ENCODE results near the gene UAP1L1. TPM values are rescaled to one million over a fixed set of nuclear protein-coding genes. Genes with fewer than 3 reads are reported as not detected.

UAP1L1 gene, protein sequence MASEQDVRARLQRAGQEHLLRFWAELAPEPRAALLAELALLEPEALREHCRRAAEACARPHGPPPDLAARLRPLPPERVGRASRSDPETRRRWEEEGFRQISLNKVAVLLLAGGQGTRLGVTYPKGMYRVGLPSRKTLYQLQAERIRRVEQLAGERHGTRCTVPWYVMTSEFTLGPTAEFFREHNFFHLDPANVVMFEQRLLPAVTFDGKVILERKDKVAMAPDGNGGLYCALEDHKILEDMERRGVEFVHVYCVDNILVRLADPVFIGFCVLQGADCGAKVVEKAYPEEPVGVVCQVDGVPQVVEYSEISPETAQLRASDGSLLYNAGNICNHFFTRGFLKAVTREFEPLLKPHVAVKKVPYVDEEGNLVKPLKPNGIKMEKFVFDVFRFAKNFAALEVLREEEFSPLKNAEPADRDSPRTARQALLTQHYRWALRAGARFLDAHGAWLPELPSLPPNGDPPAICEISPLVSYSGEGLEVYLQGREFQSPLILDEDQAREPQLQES
- 12.3 and 12.9 TPM in 2 replicates for total RNA-seq (ENCODE audit: low replicate concordance)

DNA sequence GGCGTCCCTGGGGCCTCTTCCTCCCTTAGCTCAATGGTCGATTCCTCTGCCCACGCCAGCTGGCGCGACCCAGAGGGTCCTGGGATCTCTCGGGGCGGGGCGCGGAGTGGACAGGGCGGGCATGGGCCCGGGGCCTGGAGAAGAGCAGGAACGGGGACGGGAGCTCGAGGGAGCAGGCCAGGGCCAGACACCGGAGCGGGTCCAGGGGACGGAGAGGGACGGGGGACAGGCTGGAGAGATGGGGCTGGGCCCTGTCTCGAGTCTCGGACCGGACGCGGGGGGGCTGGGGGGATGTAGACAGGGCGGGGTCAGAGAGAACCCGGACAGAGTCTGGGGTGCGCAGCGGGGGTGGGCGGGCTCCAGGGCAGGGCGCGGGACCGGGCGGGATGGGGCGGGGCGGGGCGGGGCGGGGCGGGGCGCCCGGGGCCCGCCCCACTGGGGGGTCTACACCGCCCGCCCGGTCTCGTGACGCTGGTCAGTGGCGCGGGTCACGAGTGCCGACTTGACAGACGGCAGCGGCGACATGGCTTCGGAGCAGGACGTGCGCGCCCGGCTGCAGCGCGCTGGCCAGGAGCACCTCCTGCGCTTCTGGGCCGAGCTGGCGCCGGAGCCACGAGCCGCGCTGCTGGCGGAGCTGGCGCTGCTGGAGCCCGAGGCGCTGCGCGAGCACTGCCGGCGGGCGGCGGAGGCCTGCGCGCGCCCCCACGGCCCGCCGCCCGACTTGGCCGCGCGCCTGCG, at the start of gene UAP1L1:
UAP1L1 (plus strand) TSS at position 508 of the 738 bp plus-strand sequence; CDS start at position 524, 16 bp downstream.

DNA sequence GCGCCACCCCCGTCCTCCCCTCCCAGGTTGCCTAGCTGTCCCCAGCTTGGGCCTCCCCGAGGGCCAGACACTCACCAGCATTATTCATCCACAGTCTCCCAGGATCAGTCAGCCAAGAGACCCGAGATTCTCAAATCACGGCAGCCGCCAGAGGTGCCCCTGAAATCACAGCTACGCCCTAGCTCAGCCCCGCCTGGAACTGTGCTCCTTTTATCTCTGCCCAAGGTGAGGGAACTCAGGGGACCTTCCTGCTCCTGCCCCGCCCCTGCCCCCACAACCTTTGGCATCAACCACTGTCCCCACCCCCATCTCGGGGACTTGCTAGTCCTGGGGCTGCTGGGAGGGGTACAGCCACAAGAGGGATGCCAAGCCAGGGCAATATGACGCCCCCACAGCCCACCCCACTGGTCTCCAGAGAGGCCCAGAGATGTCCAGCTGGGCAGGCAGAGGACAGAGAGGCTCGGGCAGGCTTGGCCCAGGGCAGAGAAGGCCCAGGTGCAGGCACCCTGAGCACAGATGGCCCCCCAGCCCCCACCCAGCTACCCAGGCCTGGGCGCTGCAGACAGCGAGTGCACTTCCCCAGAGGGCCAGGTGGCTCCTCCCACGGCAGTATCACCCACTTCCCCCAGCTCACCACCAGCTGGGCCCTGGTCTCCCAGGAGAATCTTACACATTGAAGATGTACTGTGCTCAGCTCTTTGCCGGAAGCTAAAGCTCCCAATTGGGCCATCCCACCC, 45.2 kb upstream of the UAP1L1 start, which contains the start of gene FUT7:
FUT7 (minus strand) TSS at position 185 of the 737 bp plus-strand sequence; CDS start at position 88, 97 bp downstream.

DNA sequence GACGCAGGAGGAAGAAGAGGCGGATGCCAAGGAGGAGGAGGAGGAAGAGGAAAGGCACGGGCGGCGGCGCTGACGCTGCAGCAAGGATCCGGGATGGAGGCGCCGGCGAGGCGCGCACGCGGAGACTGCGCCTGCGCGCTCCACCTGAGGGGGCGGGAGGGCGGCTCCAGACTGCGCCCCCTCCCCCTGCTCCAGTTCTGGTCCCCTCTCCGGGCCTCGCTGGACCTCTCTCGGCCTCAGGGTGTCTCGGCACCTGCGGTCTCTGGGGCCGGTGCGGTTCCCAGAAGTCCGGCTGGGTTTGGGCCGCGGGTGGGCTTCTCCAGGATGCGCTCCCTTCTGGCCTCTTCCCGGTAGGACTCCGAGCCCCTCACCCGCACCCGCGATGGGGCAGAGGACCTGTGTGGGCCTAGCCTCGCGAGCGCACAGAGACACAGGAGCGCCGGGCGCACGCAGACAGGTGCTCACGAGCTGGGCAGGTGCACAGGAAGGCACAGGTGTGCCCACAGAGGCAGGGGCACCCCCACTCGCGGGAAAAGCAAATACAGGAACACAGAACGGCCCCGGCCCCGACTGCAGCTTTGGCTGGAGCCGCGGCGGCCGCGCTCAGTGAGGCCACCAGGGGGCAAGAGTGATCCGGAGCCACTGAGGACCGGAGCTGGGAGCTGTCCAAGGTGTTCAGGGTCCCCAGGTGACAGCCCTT, 31.1 kb upstream of the UAP1L1 start, which contains the start of gene NPDC1:
NPDC1 (minus strand) TSS at position 90 of the 700 bp plus-strand sequence. CDS start 188 bp downstream, outside the sequence.

DNA sequence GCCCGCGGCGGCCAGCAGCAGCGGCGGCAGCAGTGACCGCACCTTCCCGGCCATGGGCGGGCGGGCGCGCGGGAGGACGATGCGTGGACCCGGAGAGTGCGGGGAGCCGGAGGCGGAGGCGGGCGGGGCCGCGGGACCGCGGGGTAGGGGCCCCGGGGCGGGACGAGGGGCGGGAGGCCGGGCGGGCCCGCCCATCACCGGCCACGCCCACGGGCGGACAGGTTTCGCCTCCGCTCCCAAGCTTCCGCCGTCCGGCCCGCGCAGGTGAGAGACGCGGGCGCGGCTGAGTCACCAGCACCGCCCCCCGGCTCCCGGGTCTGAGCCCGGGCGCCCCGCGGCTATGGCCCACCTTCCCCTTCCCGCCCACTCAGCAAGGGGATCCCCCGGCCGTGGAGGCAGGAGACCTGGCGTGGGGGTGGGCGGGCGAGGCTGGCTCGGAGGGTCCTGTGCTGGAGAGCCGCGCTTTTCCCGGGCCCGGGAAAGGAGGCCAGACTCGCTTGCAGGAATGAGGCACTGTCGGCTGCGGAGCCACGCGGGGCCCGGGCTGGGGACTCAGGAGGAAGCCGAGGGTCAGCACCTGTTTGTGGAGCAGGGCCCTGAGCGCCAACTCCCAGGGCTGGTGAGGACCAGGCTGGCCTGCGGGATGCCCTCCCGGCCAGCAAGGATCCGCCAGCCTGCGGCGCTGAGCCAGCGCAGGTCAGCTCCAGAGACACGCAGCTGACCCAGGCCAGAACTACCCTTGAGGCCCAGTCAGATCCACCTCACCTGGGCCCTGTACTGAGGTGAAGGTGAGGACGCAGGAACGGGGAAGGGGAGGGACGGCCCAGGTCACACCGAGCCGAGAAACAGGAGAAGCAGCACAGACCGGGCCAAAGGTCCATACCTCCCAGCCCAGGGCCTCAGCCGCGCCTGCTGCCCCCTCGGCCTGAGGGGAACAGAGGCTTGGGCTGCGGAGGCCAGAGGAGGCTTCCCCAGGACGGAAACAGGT, 23.1 kb upstream of the UAP1L1 start, which contains the start of gene ENTPD2:
ENTPD2 (minus strand) TSS at position 118 of the 988 bp plus-strand sequence; CDS start at position 54, 64 bp downstream.

DNA sequence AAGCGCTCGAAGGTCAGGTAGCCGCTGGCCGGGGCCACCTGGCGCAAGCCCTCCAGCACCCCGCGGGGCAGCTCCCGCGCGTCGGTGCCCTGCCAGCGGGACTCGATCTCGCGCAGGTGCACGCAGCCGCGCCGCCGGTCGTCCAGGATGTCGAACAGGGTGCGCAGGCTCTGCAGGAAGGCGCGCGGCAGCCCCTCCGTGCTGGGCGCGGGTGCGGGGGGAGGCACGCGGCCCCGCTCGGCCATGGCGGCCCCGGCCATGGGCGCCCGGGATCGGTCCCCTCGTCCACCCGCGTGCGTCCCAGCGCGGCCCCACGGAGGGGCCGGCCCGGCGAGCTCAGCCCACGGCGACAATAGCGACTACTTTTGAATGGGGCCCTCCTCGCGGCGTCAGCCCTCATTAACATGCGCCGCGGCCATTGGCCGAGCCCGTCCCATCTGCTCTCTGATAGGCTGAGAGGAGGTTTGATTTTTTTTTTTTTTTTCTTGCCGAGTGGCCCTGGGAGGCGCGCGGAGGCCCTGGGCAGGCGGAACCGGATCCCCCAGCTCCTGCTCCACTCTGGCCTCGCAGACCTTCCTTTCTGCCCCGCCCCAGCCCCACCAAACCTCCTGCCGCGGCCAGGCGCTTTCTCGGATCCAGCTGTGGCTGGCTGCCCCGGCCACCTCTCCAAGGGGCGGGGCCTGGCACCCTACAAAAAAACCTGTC, 7.0 kb upstream of the UAP1L1 start, which contains the start of gene SAPCD2:
SAPCD2 (minus strand) TSS at position 357 of the 705 bp plus-strand sequence; CDS start at position 260, 97 bp downstream.

DNA sequence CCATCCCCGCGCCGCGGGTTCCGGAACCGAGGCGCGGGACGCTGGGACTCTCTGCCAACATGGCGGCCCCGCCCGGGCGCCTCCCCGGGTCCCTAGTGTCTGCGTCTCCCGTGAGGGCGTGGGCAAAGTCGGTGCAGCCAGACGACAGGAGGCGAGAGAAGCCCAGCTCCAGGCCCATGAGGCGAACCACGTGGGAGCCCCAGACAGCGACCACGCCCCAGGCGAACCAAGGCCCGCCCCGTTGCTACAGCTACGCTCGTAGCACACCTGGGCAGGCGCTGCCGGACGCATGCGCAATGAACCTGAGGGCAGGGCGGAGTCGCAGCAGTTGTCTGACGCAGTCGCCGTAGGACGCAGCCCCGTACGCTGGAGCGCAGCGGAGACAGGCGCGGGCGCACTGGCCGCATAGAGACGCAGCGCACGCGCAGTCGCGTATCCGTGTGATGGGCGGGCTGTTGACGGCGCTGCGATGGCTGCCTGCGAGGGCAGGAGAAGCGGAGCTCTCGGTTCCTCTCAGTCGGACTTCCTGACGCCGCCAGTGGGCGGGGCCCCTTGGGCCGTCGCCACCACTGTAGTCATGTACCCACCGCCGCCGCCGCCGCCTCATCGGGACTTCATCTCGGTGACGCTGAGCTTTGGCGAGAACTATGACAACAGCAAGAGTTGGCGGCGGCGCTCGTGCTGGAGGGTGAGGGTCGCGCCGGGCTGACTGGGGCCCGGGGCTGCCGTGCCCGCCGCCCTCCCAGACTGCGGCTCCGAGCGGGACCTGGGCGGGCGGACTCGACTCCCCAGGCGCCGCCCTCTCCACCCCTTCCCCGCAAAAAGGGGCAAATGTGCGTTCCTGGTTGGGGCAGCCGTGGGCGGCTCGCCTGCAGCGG, 9.5 kb downstream of the UAP1L1 start, which contains the start of gene MAN1B1:
MAN1B1 (plus strand) TSS at position 455 of the 878 bp plus-strand sequence; CDS start at position 470, 15 bp downstream.

DNA sequence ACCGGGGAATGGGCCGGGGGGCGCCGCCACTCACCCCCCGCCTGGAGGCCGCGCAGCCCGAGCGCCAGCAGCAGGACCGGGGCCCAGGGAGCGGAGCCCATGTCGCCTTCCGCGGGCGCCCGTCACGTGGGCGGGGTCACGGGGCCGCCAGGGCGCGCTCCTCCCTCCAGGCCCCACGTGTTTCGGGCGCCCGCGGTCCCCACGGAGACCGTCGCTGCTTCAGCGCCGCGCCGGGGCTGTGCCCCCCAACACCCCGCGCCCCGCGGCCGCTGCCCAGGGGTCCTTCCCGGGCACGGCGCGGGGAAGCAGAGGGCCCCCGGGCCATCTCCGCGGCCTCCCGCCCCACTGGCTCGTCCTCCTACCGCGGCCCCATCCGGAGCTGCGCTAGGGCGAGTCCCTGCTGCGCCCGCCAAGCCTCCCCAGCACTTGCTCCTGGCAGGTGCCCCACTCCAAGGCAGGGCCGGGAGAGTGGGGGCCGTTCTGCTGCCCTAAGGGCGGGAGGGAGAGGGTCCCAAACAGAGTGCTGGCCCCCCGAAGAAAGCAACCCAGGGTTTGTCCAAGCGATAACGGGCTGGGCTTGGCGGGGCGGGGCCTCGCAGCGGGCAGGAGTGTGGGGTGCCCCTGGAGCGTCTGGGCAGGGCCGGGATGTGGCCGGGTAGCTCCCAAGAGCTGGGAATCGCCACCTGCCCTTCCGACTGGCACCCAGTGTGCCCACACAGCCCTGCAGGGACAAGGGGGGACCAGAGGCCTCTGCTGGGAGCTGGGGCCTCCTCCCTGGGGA, 37.5 kb downstream of the UAP1L1 start, which contains the start of gene DPP7:
DPP7 (minus strand) TSS at position 121 of the 781 bp plus-strand sequence; CDS start at position 101, 20 bp downstream.

Other genes starting within 250 kb of the UAP1L1 start
- 0.90 and 1.6 TPM in 2 replicates for gene AJM1, start 235.0 kb upstream of the UAP1L1 start, total RNA-seq (ENCODE audit: low replicate concordance)
- gene PHPT1, start 228.1 kb upstream of the UAP1L1 start, total RNA-seq (ENCODE audit: low replicate concordance) = 229 and 269 TPM in 2 replicates
- 0.59 and 0.75 TPM in 2 replicates for gene MAMDC4, start 225.2 kb upstream of the UAP1L1 start, total RNA-seq (ENCODE audit: low replicate concordance)
- gene EDF1, start 211.2 kb upstream of the UAP1L1 start, total RNA-seq (ENCODE audit: low replicate concordance) = 483 and 575 TPM in 2 replicates
- gene TRAF2, start 191.0 kb upstream of the UAP1L1 start, total RNA-seq (ENCODE audit: low replicate concordance) = 6.7 and 9.3 TPM in 2 replicates
- gene FBXW5, start 132.8 kb upstream of the UAP1L1 start, total RNA-seq (ENCODE audit: low replicate concordance) = 139 and 223 TPM in 2 replicates
- gene C8G, start 132.3 kb upstream of the UAP1L1 start, total RNA-seq (ENCODE audit: low replicate concordance) = not detected in 2 replicates
- gene LCN12, start 125.2 kb upstream of the UAP1L1 start, total RNA-seq (ENCODE audit: low replicate concordance) = not detected in 2 replicates
- 1.1 and 33.0 TPM in 2 replicates for gene PTGDS, start 100.0 kb upstream of the UAP1L1 start, total RNA-seq (ENCODE audit: low replicate concordance)
- 0.15 and 6.1 TPM in 2 replicates for gene LCNL1, start 94.5 kb upstream of the UAP1L1 start, total RNA-seq (ENCODE audit: low replicate concordance)
- 4.6 and 11.6 TPM in 2 replicates for gene PAXX, start 85.1 kb upstream of the UAP1L1 start, total RNA-seq (ENCODE audit: low replicate concordance)
- gene CLIC3, start 80.9 kb upstream of the UAP1L1 start, total RNA-seq (ENCODE audit: low replicate concordance) = 1.3 and 4.6 TPM in 2 replicates
- 13.4 and 39.3 TPM in 2 replicates for gene ABCA2, start 49.3 kb upstream of the UAP1L1 start, total RNA-seq (ENCODE audit: low replicate concordance)
- gene FUT7, start 45.4 kb upstream of the UAP1L1 start, total RNA-seq (ENCODE audit: low replicate concordance) = not detected in 2 replicates
- 9.5 and 11.6 TPM in 2 replicates for gene NPDC1, start 31.3 kb upstream of the UAP1L1 start, total RNA-seq (ENCODE audit: low replicate concordance)
- not detected in 2 replicates for gene ENTPD2, start 23.5 kb upstream of the UAP1L1 start, total RNA-seq (ENCODE audit: low replicate concordance)
- under 0.01 and 2.2 TPM in 2 replicates for gene SAPCD2, start 7.0 kb upstream of the UAP1L1 start, total RNA-seq (ENCODE audit: low replicate concordance)
- 69.0 and 76.6 TPM in 2 replicates for gene MAN1B1, start 9.5 kb downstream of the UAP1L1 start, total RNA-seq (ENCODE audit: low replicate concordance)
- 93.0 and 99.2 TPM in 2 replicates for gene DPP7, start 37.2 kb downstream of the UAP1L1 start, total RNA-seq (ENCODE audit: low replicate concordance)
- gene GRIN1, start 61.6 kb downstream of the UAP1L1 start, total RNA-seq (ENCODE audit: low replicate concordance) = under 0.01 TPM in 1 of 2 replicates, not detected in the other
- not detected in 2 replicates for gene LRRC26, start 92.5 kb downstream of the UAP1L1 start, total RNA-seq (ENCODE audit: low replicate concordance)
- not detected in 2 replicates for gene TMEM210, start 94.5 kb downstream of the UAP1L1 start, total RNA-seq (ENCODE audit: low replicate concordance)
- gene ANAPC2, start 111.0 kb downstream of the UAP1L1 start, total RNA-seq (ENCODE audit: low replicate concordance) = 20.3 and 24.0 TPM in 2 replicates
- 52.3 and 82.1 TPM in 2 replicates for gene SSNA1, start 111.2 kb downstream of the UAP1L1 start, total RNA-seq (ENCODE audit: low replicate concordance)
- gene TPRN, start 123.2 kb downstream of the UAP1L1 start, total RNA-seq (ENCODE audit: low replicate concordance) = 1.5 and 4.6 TPM in 2 replicates
- gene TMEM203, start 128.1 kb downstream of the UAP1L1 start, total RNA-seq (ENCODE audit: low replicate concordance) = 23.2 and 25.3 TPM in 2 replicates
- 1.6 and 3.2 TPM in 2 replicates for gene NDOR1, start 128.2 kb downstream of the UAP1L1 start, total RNA-seq (ENCODE audit: low replicate concordance)
- gene RNF208, start 144.7 kb downstream of the UAP1L1 start, total RNA-seq (ENCODE audit: low replicate concordance) = not detected in 2 replicates
- gene CYSRT1, start 147.7 kb downstream of the UAP1L1 start, total RNA-seq (ENCODE audit: low replicate concordance) = 0.12 and 0.30 TPM in 2 replicates
- gene RNF224, start 150.0 kb downstream of the UAP1L1 start, total RNA-seq (ENCODE audit: low replicate concordance) = under 0.01 TPM in 1 of 2 replicates, not detected in the other
- gene SLC34A3, start 153.4 kb downstream of the UAP1L1 start, total RNA-seq (ENCODE audit: low replicate concordance) = not detected in 2 replicates
- gene TUBB4B, start 163.8 kb downstream of the UAP1L1 start, total RNA-seq (ENCODE audit: low replicate concordance) = 117 and 143 TPM in 2 replicates
- not detected in 2 replicates for gene STPG3, start 173.8 kb downstream of the UAP1L1 start, total RNA-seq (ENCODE audit: low replicate concordance)
- 51.3 and 54.2 TPM in 2 replicates for gene NELFB, start 177.8 kb downstream of the UAP1L1 start, total RNA-seq (ENCODE audit: low replicate concordance)
- gene TOR4A, start 200.2 kb downstream of the UAP1L1 start, total RNA-seq (ENCODE audit: low replicate concordance) = 1.9 and 16.6 TPM in 2 replicates
- 0.30 and 0.47 TPM in 2 replicates for gene NRARP, start 224.8 kb downstream of the UAP1L1 start, total RNA-seq (ENCODE audit: low replicate concordance)

Data from smooth muscle cell of the coronary artery (primary cell).